ENCODE results near the gene CITED4. TPM values are rescaled to one million over a fixed set of nuclear protein-coding genes. Genes with fewer than 3 reads are reported as not detected.

The CITED4 gene
- total and polyA plus RNA-seq, 7 donors: 5.6 to 40.9 (median 17.8) TPM

- no peak overlapping the region for H3K27ac ChIP-seq
- WGBS, 3 donors: 29 to 46% (median 32%) methylated on average over 64 to 73 of the region's 73 CpGs
- no peak overlapping the region for H3K4me3 ChIP-seq
- no peak for ATAC-seq
- DNase-seq: no peak
- intact Hi-C loops (cut with DNase I): no loop called here
- no peaks in the 10 kb centered on the region for H3K4me1 ChIP-seq
- no peaks in the 10 kb centered on the region for H3K36me3 ChIP-seq (ENCODE audit: insufficient read depth in 1 of 2, low read depth in 1 of 2)
- no peak for TF ChIP-seq CTCF (IDR thresholded peaks at IDR 0.05)
- H3K27me3 ChIP-seq (ENCODE audit: insufficient read depth in 3 of 3, low read length in 2 of 3): peaks cover 0 to 23% (median 10%) of the 10 kb centered on the region in 3 donors
- no peaks in the 10 kb centered on the region for H3K9me3 ChIP-seq
These were observed 22.1 kb upstream of the CITED4 start for GRCh38 chr1:40884055-40884795.

GRCh38 chr1:40880813-40881549 is 18.8 kb upstream of the CITED4 start:
- no peak for TF ChIP-seq CTCF (IDR thresholded peaks at IDR 0.05)
- intact Hi-C loops (cut with DNase I): no loop called here
- Histone ChIP-seq H3K4me1 (no peaks in the 10 kb centered on the region), H3K4me3 (no peak overlapping the region), H3K9me3 (peaks cover 5% of the 10 kb centered on the region), H3K27ac (no peak overlapping the region), H3K27me3 (ENCODE audit: insufficient read depth in 3 of 3, low read length in 2 of 3) (peaks cover 0 to 23% (median 10%) of the 10 kb centered on the region in 3 donors), H3K36me3 (ENCODE audit: insufficient read depth in 1 of 2, low read depth in 1 of 2) (no peaks in the 10 kb centered on the region)
- no peak for ATAC-seq
- 55 to 88% (median 65%) methylated on average over 6 of the region's 6 CpGs for WGBS, 3 donors
- DNase-seq: no peak

- 80 to 90% (median 85%) methylated on average over 11 of the region's 11 CpGs for WGBS, 3 donors
- peaks cover 0 to 21% (median 8%) of the 10 kb centered on the region in 3 donors for H3K27me3 ChIP-seq (ENCODE audit: insufficient read depth in 3 of 3, low read length in 2 of 3)
- no peaks in the 10 kb centered on the region for H3K36me3 ChIP-seq (ENCODE audit: insufficient read depth in 1 of 2, low read depth in 1 of 2)
- H3K27ac ChIP-seq: no peak overlapping the region
- DNase-seq: no peak
- no peaks in the 10 kb centered on the region for H3K4me1 ChIP-seq
- ATAC-seq: no peak
- intact Hi-C loops (cut with DNase I): no loop called here
- no peak overlapping the region for H3K4me3 ChIP-seq
- TF ChIP-seq CTCF (IDR thresholded peaks at IDR 0.05): no peak
- peaks cover 5% of the 10 kb centered on the region for H3K9me3 ChIP-seq
These were observed 17.5 kb upstream of the CITED4 start for GRCh38 chr1:40879482-40880175.

GRCh38 chr1:40878906-40879305 is 16.7 kb upstream of the CITED4 start:
- Histone ChIP-seq H3K36me3 (ENCODE audit: insufficient read depth in 1 of 2, low read depth in 1 of 2) (no peaks in the 10 kb centered on the region), H3K9me3 (peaks cover 5% of the 10 kb centered on the region), H3K4me1 (no peaks in the 10 kb centered on the region), H3K27ac (no peak overlapping the region), H3K27me3 (ENCODE audit: insufficient read depth in 3 of 3, low read length in 2 of 3) (peaks cover 0 to 14% (median 4%) of the 10 kb centered on the region in 3 donors), H3K4me3 (no peak overlapping the region)
- DNase-seq (no peak), ATAC-seq (no peak)
- 97 to 100% (median 98%) methylated on average over 2 of the region's 2 CpGs for WGBS, 3 donors
- intact Hi-C loops (cut with DNase I): no loop called here
- TF ChIP-seq CTCF (IDR thresholded peaks at IDR 0.05): no peak
